GM18505 (cell line): ENCODE measurements around the gene PLD4.

Experiments used
- ATAC-seq: cut with Tn5 transposase; IDR thresholded peaks from one replicate; pipeline ENCODE4 v1.9.1; 2021; ENCODE audit not compliant: unreplicated experiment
- POLR2A ChIP-seq: IDR thresholded peaks from 4 replicates; pipeline ENCODE4 v1.6.1; 2011; ENCODE audit warnings: borderline replicate concordance; ENCODE audit not compliant: insufficient read depth, insufficient read length; ENCODE audit errors: extremely low read depth

Gene PLD4

GRCh38 chr14:104891121-104891551 lies 33.5 kb upstream of the PLD4 start:
- no peak for TF ChIP-seq POLR2A
- ATAC-seq = no peak

GRCh38 chr14:104891664-104892530 lies 32.8 kb upstream of the PLD4 start:
- ATAC-seq = no peak

DNA sequence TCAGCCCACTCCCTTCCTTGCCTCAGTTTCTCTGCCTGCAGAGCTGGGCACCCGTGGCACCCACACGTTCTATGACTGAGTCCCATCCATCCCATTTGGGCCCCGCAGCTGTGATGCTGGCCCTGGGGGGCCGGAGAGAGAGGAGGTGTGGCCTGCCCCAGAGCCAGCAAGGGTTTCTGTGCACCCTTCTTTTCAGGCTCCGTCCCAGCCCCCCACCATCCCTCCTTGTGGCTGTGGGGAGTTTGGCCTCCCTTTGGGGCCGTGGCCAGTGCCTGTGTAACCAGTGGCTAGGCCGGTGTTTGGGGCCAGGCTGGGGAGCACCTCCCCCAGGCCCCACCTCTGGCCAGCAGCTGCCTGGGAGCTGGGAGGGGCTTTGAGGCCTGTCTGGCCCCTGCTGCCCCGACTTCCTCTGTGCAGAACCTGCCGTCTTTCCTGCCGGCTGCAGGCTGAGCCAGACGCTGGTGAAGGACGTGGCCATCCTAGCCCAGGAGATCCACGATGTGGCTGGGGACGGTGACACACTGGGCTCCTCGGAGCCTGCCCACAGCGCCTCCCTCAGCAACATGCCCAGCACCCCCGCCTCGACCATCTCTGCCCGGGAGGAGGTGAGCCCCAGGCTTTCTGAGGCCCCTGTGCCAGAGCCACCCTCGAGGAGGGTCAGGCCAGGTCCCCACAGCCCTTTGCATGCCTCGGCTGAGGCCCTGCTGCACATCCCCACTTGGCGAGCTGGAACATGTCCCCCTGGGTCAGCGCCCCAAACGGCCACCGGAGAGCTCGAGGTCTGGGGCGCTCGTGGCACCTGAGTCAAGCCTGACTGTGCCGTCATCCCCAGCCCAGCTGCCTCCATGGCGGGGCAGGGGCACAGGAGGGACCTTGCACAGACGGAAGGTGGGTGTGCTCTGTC lies 31.9 kb upstream of the PLD4 start:
- no peak for TF ChIP-seq POLR2A

More at GRCh38 chr14:104891664-104892530, 32.8 kb upstream of the PLD4 start:
- TF ChIP-seq POLR2A = no peak

DNA sequence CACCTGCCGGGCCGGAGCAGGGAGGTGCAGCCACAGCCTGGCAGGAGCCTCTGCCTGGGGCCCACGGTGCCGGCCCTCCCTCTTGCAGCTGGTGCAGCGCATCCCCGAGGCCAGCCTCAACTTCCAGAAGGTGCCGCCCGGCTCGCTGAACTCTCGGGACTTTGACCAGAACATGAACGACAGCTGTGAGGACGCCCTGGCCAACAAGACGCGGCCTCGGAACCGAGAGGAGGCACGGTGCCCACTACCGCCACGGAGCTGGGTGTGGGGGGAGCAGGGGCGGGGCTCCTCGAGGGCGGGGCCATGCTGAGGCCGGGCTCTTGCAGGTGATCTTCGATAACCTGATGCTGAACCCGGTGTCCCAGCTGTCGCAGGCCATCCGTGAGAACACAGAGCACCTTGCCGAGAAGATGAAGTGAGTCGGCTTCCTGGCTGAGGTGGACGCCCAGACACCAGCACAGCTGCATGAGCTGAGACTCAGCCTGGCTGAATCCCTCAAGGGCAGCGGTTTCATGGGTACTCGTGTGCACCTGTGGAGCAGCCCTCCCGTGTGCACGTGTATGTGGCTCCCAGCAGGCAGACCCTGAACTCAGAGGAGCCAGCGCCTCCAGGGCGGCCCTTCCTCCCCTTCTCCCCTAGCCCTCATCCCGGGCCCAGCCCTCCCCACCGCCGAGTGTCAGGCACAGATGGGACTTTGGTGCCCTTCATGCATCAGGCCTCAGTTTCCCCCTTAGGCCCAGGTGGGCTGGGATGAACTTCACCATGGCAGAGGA lies 31.1 kb upstream of the PLD4 start:
- no peak for TF ChIP-seq POLR2A
- no peak for ATAC-seq

More for the DNA sequence above, 31.9 kb upstream of the PLD4 start:
- ATAC-seq = no peak

GRCh38 chr14:104894331-104895206 lies 30.1 kb upstream of the PLD4 start:
- no peak for ATAC-seq
- no peak for TF ChIP-seq POLR2A

DNA sequence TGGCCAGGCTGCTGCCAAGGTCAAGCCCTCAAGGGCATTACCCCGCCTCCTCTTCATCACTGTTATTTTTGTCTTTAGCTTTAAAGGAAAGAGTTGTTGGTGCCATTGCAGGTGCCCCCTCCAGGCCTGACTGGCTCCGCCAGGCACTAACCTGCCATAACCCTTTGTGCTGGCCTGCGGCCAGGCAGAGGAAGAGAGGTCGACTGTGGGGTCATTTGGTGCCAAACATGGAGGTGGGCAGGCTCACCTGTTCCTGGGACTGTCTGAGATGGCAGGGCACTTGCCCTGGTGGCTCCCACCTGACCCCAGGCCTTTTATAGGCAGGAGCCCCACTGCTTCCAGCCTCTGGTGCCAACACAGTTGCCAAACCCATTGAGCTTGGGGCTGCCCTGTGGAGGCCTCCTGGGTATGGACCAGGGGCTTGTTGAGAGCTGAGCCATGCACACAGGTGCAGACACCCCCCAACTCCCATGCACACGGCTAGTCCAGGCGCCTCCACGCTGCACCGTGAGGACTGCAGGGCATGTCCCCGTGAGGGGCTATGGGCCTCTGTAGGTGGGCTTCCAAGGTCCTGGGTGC lies 29.4 kb upstream of the PLD4 start:
- no peak for ATAC-seq
- TF ChIP-seq POLR2A = no peak

GRCh38 chr14:104895786-104896661 lies 28.7 kb upstream of the PLD4 start:
- TF ChIP-seq POLR2A = no peak
- no peak for ATAC-seq

DNA sequence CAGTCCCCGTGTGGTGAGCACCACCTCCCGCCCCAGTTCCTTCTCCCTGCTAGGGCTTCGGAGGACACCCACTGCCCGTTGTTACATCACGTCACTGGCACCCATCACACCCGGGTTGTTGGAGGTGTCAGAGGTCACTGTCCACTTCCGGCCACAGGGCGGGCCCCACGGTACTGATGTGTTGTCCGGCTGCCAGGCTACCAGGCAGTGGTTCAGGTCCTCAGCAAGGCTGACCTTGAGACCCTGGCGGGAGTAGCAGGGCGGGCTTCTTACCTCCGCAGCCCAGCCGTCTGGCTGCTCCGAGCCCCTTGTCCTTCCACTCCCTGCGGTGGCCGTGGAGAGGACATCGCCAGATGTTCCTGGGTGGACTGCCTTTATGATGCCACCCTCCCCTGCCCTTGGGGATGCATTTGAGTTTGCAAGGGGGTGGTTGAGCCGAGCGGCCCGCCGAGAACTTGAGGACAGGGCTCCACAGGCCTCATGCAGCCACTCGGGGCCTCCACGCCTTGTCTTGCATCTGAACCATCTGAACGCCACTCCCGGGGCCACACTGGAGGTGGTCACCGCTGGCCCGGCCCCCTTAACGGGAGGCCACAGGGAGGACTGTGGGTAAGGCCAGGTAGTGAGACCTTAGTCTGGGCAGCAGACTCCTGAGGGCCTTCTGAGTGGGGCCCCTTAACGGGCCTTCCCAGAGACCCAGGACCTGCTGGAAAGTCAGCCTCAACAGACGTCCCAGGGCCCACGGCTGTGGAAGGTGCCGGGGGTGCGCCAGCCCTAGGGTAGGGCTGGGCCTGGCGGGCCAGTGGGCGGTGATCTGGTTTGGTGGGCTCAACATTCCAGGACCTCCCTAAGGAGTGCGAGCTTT lies 27.1 kb upstream of the PLD4 start:
- no peak for ATAC-seq

DNA sequence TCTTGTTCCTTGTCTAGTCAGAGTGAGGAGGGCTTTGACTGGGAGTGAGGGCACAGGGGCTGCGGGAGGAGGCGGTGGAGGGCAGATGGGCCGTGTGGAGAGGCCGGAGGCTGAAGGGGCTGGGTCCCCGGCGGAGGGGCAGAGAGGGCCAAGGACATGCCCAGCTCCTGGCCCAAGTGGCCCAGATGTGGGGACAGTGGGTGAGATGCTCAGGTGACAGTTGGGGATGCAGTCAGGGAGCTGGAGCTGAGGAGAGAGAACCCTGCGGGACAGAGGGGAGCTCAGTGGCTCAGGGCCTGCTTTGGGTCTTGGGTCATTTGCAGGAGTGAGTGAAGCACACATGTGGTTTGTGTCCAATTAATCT lies 26.5 kb upstream of the PLD4 start:
- ATAC-seq = no peak
- TF ChIP-seq POLR2A = no peak

More for the DNA sequence above, 27.1 kb upstream of the PLD4 start:
- TF ChIP-seq POLR2A = no peak

GRCh38 chr14:104898870-104899510 lies 25.7 kb upstream of the PLD4 start:
- ATAC-seq = no peak
- TF ChIP-seq POLR2A = no peak

- ATAC-seq = no peak
- no peak for TF ChIP-seq POLR2A
These were observed 24.9 kb upstream of the PLD4 start for GRCh38 chr14:104899781-104900180.
